SK-N-SH treated with all-trans-retinoic acid at 6 μM for 48 hours (cell line): ENCODE results near the gene DTD1.

ENCODE experiments used
- ARNTL ChIP-seq: fragments of 450-650 bp; formaldehyde crosslinking; IDR thresholded peaks from 2 replicates; pipeline ENCODE4 v1.5.0; 2020; ENCODE audit warnings: low read depth, mild to moderate bottlenecking, moderate library complexity, borderline replicate concordance
- ISL1 ChIP-seq: fragments of 250-450 bp; sonication (Bioruptor Pico); IDR thresholded peaks from 2 replicates; pipeline ENCODE4 v2.1.2; 2022; ENCODE audit warnings: mild to moderate bottlenecking, moderate library complexity
- OSR1 ChIP-seq: fragments of 250-450 bp; sonication (Bioruptor Pico); IDR thresholded peaks from 2 replicates; pipeline ENCODE4 v1.8.0; 2022; ENCODE audit warnings: moderate library complexity, mild to moderate bottlenecking, inconsistent platforms
- RARB ChIP-seq: fragments of 250-450 bp; sonication (Bioruptor Pico); IDR thresholded peaks from 2 replicates; pipeline ENCODE4 v1.8.0; 2021; ENCODE audit warnings: mild to moderate bottlenecking, moderate library complexity
- SNAI2 ChIP-seq: fragments of 250-450 bp; sonication (Bioruptor Pico); IDR thresholded peaks from 2 replicates; pipeline ENCODE4 v1.5.0; 2020; ENCODE audit warnings: mild to moderate bottlenecking, moderate library complexity
- TCF4 ChIP-seq: fragments of 250-450 bp; sonication (Bioruptor Pico); IDR thresholded peaks from 2 replicates; pipeline ENCODE4 v1.8.0; 2021; ENCODE audit warnings: mild to moderate bottlenecking, moderate library complexity, borderline replicate concordance
- ZC3H10 ChIP-seq: fragments of 250-450 bp; sonication (Bioruptor Pico); IDR thresholded peaks from 2 replicates; pipeline ENCODE4 v1.5.1; 2021; ENCODE audit warnings: mild to moderate bottlenecking, moderate library complexity
- ZFP3 ChIP-seq: fragments of 250-450 bp; sonication (Bioruptor Pico); IDR thresholded peaks from 2 replicates; pipeline ENCODE4 v1.5.0; 2020; ENCODE audit warnings: mild to moderate bottlenecking, moderate library complexity
- ZFP30 ChIP-seq: fragments of 450-650 bp; formaldehyde crosslinking; IDR thresholded peaks from 2 replicates; pipeline ENCODE4 v1.5.0; 2022; ENCODE audit warnings: mild to moderate bottlenecking, moderate library complexity
- ZNF8 ChIP-seq: fragments of 450-650 bp; formaldehyde crosslinking; IDR thresholded peaks from 2 replicates; pipeline ENCODE4 v1.5.0; 2020; ENCODE audit warnings: mild to moderate bottlenecking, moderate library complexity
- TF ChIP-seq, protein P1 (sequence below): fragments of 250-450 bp; sonication (Bioruptor Pico); IDR thresholded peaks from 2 replicates; pipeline ENCODE4 v1.5.1; 2020; ENCODE audit warnings: low read depth, mild to moderate bottlenecking, moderate library complexity

DNA sequence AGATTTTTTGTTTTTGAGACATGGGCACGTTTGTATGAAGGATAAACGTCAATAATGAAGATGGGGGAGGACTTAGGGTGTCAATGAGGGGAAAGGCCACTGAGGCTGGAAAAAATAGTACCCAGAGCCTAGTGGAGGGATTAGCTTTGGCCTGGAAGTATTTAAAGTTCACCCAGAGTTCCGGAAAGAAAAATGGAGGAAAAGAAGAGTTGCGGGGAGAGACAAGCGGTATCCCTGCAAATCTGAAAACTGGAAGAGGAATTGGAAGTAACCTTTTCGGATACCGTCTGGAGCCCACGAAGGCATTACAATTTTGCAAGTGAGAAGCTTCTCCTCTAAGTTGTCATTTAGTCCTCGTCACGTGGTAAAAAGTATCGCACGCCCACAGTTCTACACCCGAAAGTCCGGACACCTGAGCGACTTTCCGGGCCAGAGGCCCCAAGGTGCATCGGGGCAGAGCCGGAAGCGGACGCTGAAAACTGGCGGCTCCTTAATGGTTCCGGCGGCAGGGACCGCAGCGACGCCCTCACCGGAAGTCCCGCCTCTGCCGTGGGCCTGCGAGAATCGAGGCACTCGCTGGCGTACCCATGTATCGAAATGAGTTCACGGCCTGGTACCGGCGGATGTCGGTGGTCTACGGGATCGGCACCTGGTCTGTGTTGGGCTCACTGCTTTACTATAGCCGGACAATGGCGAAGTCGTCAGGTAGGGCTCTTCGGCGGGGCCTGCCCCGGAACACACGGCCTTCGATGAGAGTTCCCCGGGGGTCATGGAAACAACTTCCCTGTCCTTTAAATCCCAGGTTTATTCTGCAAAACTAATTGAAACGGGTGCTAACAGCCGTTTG is 20.7 kb upstream of the DTD1 start, which contains the start of gene SMIM26:
- TF ChIP-seq OSR1 (CRISPR knock-in tag) (no peak), SNAI2 (CRISPR knock-in tag) (no peak), TCF4 (CRISPR knock-in tag) (no peak), ZC3H10 (CRISPR knock-in tag) (no peak), ZFP3 (CRISPR knock-in tag) (peak; percentile 19; the same call in 1 of the 2 replicates), RARB (CRISPR knock-in tag) (no peak), ARNTL (CRISPR knock-in tag) (no peak), ISL1 (CRISPR knock-in tag) (no peak), ZNF8 (peak; percentile 54; the same call in 1 of the 2 replicates), ZFP30 (CRISPR knock-in tag) (no peak)
- TF ChIP-seq, protein P1, sequence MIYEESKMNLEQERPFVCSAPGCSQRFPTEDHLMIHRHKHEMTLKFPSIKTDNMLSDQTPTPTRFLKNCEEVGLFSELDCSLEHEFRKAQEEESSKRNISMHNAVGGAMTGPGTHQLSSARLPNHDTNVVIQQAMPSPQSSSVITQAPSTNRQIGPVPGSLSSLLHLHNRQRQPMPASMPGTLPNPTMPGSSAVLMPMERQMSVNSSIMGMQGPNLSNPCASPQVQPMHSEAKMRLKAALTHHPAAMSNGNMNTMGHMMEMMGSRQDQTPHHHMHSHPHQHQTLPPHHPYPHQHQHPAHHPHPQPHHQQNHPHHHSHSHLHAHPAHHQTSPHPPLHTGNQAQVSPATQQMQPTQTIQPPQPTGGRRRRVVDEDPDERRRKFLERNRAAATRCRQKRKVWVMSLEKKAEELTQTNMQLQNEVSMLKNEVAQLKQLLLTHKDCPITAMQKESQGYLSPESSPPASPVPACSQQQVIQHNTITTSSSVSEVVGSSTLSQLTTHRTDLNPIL = no peak
